Endodermal cell (in vitro differentiated cells): Measurements from ENCODE around the gene SMIM33. TPM values are rescaled to one million over a fixed set of nuclear protein-coding genes. Genes with fewer than 3 reads are reported as not detected.
A peak's percentile ranks its signal among the peaks of the same experiment; 100 is the strongest.

ENCODE experiments used
- DNase-seq: peaks from one replicate; pipeline ENCODE4 v3.0.0-alpha.2; 2017
- H3K27ac ChIP-seq: 2 replicates; pipeline ENCODE4 v1.5.1; 2013; ENCODE audit warnings: mild to moderate bottlenecking, low read depth, low read length, moderate library complexity
- H3K27me3 ChIP-seq: 2 replicates; pipeline ENCODE4 v1.6.1; 2013; ENCODE audit warnings: mild to moderate bottlenecking, low read length, moderate library complexity; ENCODE audit not compliant: insufficient read depth, control insufficient read depth, poor library complexity, severe bottlenecking
- H3K36me3 ChIP-seq: 2 replicates; pipeline ENCODE4 v1.7.0; 2013; ENCODE audit warnings: mild to moderate bottlenecking, low read length, moderate library complexity; ENCODE audit not compliant: control insufficient read depth, insufficient read depth
- H3K4me1 ChIP-seq: one replicate; pipeline ENCODE4 v1.7.0; 2013; ENCODE audit warnings: low read length; ENCODE audit not compliant: control insufficient read depth, insufficient read depth
- H3K4me3 ChIP-seq: 2 replicates; pipeline ENCODE4 v1.5.1; 2013; ENCODE audit warnings: mild to moderate bottlenecking, low read length, moderate library complexity
- H3K9ac ChIP-seq: 2 replicates; pipeline ENCODE4 v1.6.1; 2013; ENCODE audit warnings: mild to moderate bottlenecking, low read length, moderate library complexity; ENCODE audit not compliant: poor library complexity, severe bottlenecking; ENCODE audit errors: extremely low read depth
- H3K9me3 ChIP-seq: 2 replicates; pipeline ENCODE4 v1.6.1; 2013; ENCODE audit warnings: mild to moderate bottlenecking, low read length, moderate library complexity; ENCODE audit not compliant: control insufficient read depth
- H3K27ac Mint-ChIP-seq: 2 replicates; pipeline ENCODE4 v1.8.0; 2020; ENCODE audit warnings: mixed read lengths
- H3K27me3 Mint-ChIP-seq: 2 replicates; pipeline ENCODE4 v1.8.0; 2021; ENCODE audit warnings: mild to moderate bottlenecking, mixed read lengths; ENCODE audit not compliant: insufficient read depth
- H3K36me3 Mint-ChIP-seq: 2 replicates; pipeline ENCODE4 v1.8.0; 2020; ENCODE audit warnings: low read depth, mixed read lengths
- H3K4me1 Mint-ChIP-seq: 2 replicates; pipeline ENCODE4 v1.8.0; 2020; ENCODE audit warnings: mixed read lengths
- H3K4me3 Mint-ChIP-seq: 2 replicates; pipeline ENCODE4 v1.8.0; 2020; ENCODE audit warnings: mild to moderate bottlenecking, moderate library complexity, mixed read lengths
- H3K9me3 Mint-ChIP-seq: 2 replicates; pipeline ENCODE4 v1.8.0; 2020; ENCODE audit warnings: mild to moderate bottlenecking, mixed read lengths
- WGBS, 2 experiments: methylation state at CpG; one replicate each; pipeline versions ENCODE4 v1.1.5 to v1.1.7; 2013; ENCODE audit warnings: missing lambda C conversion rate in 2 of 2, mixed read lengths in 1 of 2; ENCODE audit not compliant: insufficient coverage in 1 of 2, insufficient read length in 1 of 2; 5-methylcytosine and 5-hydroxymethylcytosine counted together
- total RNA-seq, 2 donors: library from RNA; stranded (reverse); fragmentation: NEBNext Ultra II Directional in 1 of 2; extraction: Animal tissue kit (Norgen Biotek cat#: 25700) in 1 of 2; gene quantifications; 2 replicates in 1 of 2; 3 replicates in 1 of 2; pipeline ENCODE4 v1.2.1, GENCODE V29; 2021
- TF ChIP-seq, protein P1 (sequence below): fragments of 200-600 bp; sonication (generic); conservative IDR thresholded peaks from 2 replicates; pipeline ENCODE4 v1.5.0; 2021; ENCODE audit warnings: antibody characterized with exemption, mild to moderate bottlenecking

Gene SMIM33
- total RNA-seq, 2 donors from 2014 or later: not detected

GRCh38 chr5:139454568-139455290 lies 16.1 kb upstream of the SMIM33 start:
- Histone ChIP-seq H3K9ac (no peak overlapping the region), H3K4me1 (peaks cover 10% of the 10 kb centered on the region), H3K36me3 (no peaks in the 10 kb centered on the region), H3K27ac (no peak overlapping the region), H3K4me3 (no peak overlapping the region), H3K27me3 (no peaks in the 10 kb centered on the region), H3K9me3 (no peaks in the 10 kb centered on the region)
- Mint-ChIP-seq H3K9me3 (no peaks in the 10 kb centered on the region), H3K36me3 (no peaks in the 10 kb centered on the region), H3K27ac (no peak overlapping the region), H3K4me3 (no peak overlapping the region), H3K4me1 (peaks cover 16% of the 10 kb centered on the region), H3K27me3 (no peaks in the 10 kb centered on the region)
- peak; percentile 51 for DNase-seq
- WGBS, 2 experiments: 95 to 98% methylated on average over 5 to 11 of the region's 11 CpGs
- TF ChIP-seq, protein P1, sequence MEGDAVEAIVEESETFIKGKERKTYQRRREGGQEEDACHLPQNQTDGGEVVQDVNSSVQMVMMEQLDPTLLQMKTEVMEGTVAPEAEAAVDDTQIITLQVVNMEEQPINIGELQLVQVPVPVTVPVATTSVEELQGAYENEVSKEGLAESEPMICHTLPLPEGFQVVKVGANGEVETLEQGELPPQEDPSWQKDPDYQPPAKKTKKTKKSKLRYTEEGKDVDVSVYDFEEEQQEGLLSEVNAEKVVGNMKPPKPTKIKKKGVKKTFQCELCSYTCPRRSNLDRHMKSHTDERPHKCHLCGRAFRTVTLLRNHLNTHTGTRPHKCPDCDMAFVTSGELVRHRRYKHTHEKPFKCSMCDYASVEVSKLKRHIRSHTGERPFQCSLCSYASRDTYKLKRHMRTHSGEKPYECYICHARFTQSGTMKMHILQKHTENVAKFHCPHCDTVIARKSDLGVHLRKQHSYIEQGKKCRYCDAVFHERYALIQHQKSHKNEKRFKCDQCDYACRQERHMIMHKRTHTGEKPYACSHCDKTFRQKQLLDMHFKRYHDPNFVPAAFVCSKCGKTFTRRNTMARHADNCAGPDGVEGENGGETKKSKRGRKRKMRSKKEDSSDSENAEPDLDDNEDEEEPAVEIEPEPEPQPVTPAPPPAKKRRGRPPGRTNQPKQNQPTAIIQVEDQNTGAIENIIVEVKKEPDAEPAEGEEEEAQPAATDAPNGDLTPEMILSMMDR: no peak

DNA sequence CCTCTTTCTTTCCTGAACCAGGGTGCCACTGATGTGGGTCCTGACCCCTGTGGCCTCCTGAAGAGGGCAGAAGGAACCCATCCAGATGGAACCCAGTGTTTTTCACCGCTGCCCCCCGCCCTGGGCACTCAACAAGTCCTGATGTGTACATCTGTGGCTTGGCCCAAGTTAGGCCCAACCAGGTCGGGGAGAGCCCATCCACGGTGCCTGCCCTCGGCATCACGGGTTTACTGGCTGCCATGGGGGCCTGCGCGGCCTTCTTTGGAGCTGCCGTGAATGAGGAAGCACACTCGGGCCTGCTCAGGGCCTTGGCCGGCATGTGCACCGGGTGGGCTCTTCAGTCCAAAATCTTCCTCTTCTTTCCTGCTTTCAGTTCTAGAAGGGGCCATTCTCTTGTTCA lies 14.0 kb upstream of the SMIM33 start:
- Histone ChIP-seq H3K9ac (no peak overlapping the region), H3K4me1 (peaks cover 11% of the 10 kb centered on the region), H3K9me3 (no peaks in the 10 kb centered on the region), H3K27me3 (no peaks in the 10 kb centered on the region), H3K4me3 (no peak overlapping the region), H3K27ac (no peak overlapping the region), H3K36me3 (no peaks in the 10 kb centered on the region)
- Mint-ChIP-seq H3K9me3 (no peaks in the 10 kb centered on the region), H3K27me3 (no peaks in the 10 kb centered on the region), H3K27ac (no peak overlapping the region), H3K36me3 (no peaks in the 10 kb centered on the region), H3K4me3 (no peak overlapping the region), H3K4me1 (peaks cover 19% of the 10 kb centered on the region)
- TF ChIP-seq, protein P1: no peak
- no peak for DNase-seq
- WGBS, 2 experiments: 95 to 97% methylated on average over 9 to 12 of the region's 12 CpGs

GRCh38 chr5:139457241-139457640 lies 13.6 kb upstream of the SMIM33 start:
- TF ChIP-seq, protein P1: no peak

More at GRCh38 chr5:139457241-139457640, 13.6 kb upstream of the SMIM33 start:
- H3K27ac Mint-ChIP-seq: no peak overlapping the region
- no peaks in the 10 kb centered on the region for H3K36me3 Mint-ChIP-seq
- no peaks in the 10 kb centered on the region for H3K36me3 ChIP-seq
- H3K9ac ChIP-seq: no peak overlapping the region
- DNase-seq: no peak
- H3K4me3 ChIP-seq: no peak overlapping the region
- 91 to 100% methylated on average over 2 to 5 of the region's 5 CpGs for WGBS, 2 experiments
- H3K4me1 ChIP-seq: peaks cover 11% of the 10 kb centered on the region
- H3K9me3 ChIP-seq: no peaks in the 10 kb centered on the region
- H3K4me1 Mint-ChIP-seq: peaks cover 23% of the 10 kb centered on the region
- no peak overlapping the region for H3K27ac ChIP-seq
- H3K9me3 Mint-ChIP-seq: no peaks in the 10 kb centered on the region
- no peaks in the 10 kb centered on the region for H3K27me3 Mint-ChIP-seq
- H3K4me3 Mint-ChIP-seq: no peak overlapping the region
- no peaks in the 10 kb centered on the region for H3K27me3 ChIP-seq
